NCI-H2081 treated with DMSO at 0.1 percent for 48 hours (cell line): ENCODE data around the gene RGS7.

Experiments
- DNase-seq: peaks from one replicate; lab custom pipeline; 2025; lab: John Stamatoyannopoulos, UW

The RGS7 gene

GRCh38 chr1:241079459-241079858, 277.5 kb downstream of the RGS7 start:
- no peak for DNase-seq

- peak; percentile 57 for DNase-seq
These were observed 278.0 kb downstream of the RGS7 start for GRCh38 chr1:241079047-241079446.

GRCh38 chr1:241077386-241078147, 279.4 kb downstream of the RGS7 start:
- no peak for DNase-seq

GRCh38 chr1:241074507-241074906, 282.5 kb downstream of the RGS7 start:
- DNase-seq = no peak

- no peak for DNase-seq
These were observed 288.6 kb downstream of the RGS7 start for GRCh38 chr1:241068359-241068758.

- no peak for DNase-seq
These were observed 293.7 kb downstream of the RGS7 start for GRCh38 chr1:241063276-241063675.

GRCh38 chr1:241061062-241061461, 295.9 kb downstream of the RGS7 start:
- no peak for DNase-seq

- no peak for DNase-seq
These were observed 308.4 kb downstream of the RGS7 start for GRCh38 chr1:241048622-241049021.

GRCh38 chr1:241045659-241046058, 311.3 kb downstream of the RGS7 start:
- DNase-seq = no peak

GRCh38 chr1:241034203-241034936, 322.6 kb downstream of the RGS7 start:
- no peak for DNase-seq

- DNase-seq = no peak
These were observed 332.2 kb downstream of the RGS7 start for GRCh38 chr1:241024834-241025233.

GRCh38 chr1:241022366-241022765, 334.6 kb downstream of the RGS7 start:
- no peak for DNase-seq

GRCh38 chr1:241020851-241021697, 335.9 kb downstream of the RGS7 start:
- no peak for DNase-seq

- DNase-seq = no peak
These were observed 344.2 kb downstream of the RGS7 start for GRCh38 chr1:241012708-241013340.

- DNase-seq = no peak
These were observed 349.3 kb downstream of the RGS7 start for GRCh38 chr1:241007668-241008067.

GRCh38 chr1:240999826-241000225, 357.2 kb downstream of the RGS7 start:
- no peak for DNase-seq

- no peak for DNase-seq
These were observed 358.5 kb downstream of the RGS7 start for GRCh38 chr1:240998441-240999015.

- no peak for DNase-seq
These were observed 359.0 kb downstream of the RGS7 start for GRCh38 chr1:240998024-240998423.

- DNase-seq = no peak
These were observed 364.0 kb downstream of the RGS7 start for GRCh38 chr1:240993004-240993403.

GRCh38 chr1:240991230-240991629, 365.8 kb downstream of the RGS7 start:
- DNase-seq = no peak

GRCh38 chr1:240987928-240988327, 369.1 kb downstream of the RGS7 start:
- DNase-seq = no peak

GRCh38 chr1:240985081-240985480, 371.9 kb downstream of the RGS7 start:
- no peak for DNase-seq
